ENCODE data around the gene MRPS25.

Gene MRPS25

DNA sequence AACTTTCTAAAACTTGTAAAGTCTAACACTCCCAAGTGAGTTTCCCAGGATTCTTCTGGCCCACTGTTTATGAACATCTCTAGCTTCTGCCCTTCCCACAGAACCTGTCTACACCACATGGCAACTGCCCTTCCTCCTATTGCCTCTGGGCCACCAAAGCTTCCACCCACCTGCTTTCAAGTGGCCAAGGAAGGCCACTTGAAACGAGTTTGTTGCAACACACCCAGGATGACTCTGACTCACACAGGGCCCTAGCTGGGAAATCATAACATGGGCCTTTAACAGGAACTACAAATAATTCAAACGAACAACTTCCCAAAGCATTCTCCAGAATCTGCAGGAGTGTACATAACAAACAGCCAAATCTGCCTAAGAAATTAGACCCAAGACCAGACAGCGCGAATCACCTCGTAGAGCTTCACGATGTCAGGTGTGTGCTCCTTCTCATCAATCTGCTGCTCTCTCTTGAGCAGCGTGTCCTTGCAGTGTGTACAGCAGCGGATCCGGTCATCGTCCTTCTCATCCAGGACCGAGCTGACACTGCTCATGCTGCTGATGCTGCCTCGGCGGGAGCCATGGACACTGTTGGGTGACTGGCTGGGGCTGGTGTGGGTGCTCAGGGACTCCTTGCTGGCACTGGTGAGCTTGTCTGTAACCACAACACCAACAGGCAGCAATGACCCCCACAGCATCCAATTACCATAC is 17.0 kb upstream of the MRPS25 start:
- DNase-seq, result no peak

DNA sequence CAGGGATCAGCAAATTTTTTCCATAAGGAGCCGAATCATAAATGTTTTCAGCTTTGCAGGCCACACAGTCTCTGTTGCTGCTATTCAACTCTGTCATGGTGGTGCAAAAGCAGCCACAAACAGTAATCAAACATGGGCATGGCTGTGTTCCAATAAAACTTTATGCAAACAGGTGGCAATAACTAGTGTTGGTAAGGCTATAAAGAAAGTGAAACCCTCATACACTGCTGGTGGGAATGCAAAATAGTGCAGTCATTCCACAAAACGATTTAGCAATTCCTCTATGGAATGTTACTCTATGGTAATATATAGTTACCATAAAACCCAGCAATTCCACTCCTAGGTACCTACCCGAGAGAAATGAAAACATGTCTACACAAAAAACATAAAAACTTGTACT is 14.0 kb upstream of the MRPS25 start:
- DNase-seq, result no peak

DNA sequence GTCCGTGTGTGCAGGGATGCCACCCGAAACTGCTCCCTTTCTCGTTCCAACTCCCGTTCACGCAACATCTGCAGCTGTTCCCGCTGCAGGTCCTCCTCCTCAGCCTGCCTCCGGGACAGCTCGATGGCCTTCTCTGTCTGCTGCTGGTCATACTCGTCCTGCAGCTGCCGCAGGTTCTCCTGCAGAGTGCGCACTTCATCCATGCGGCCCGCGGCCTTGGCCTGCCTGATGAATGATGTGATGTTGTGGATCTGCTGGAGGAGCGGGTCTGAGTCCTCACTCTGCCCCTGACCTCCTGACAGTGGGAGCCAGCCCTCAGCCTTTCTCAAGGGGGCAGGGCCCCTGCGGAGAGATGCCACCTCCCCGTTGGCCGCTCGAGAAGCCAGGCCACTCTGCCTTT is 9.4 kb upstream of the MRPS25 start:
- no peak for DNase-seq

DNA sequence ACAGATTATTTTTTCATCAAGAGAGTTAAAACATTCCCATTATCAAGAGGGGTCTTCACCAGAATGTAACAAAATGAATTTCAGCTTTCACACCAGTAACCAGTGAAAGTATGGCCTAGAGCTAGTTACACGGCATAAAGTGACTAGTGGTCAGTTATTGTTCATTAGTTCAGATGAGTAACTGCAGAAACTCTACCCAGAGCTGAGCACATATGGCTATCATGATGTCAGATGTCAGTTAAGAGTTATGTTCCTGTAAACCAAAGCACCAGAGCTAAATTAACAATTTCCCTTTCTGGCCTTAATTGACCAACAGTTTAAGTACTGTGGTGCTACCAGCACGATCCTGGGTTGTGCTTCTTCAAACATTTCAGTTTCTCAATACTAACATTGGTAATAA is 6.6 kb upstream of the MRPS25 start:
- no peak for DNase-seq

DNA sequence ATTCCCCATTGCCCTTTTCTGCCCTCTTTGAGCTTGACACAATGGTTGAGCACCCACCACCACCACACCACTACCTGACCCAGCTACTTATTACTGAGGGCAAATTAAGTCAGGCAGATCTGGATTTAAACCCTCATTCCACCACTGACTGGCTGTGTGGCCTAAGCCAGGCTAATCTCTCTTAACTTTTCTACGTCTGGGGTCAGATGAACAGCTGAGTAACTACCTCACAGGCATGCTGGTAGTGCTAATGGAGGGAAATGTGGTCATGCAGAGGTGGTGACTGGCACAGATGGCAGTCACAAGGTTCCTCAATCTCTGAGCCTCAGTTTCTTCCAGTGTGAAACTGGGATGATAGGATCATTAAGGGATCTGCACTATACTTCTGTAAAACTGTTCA is 4.3 kb upstream of the MRPS25 start:
- no peak for DNase-seq

DNA sequence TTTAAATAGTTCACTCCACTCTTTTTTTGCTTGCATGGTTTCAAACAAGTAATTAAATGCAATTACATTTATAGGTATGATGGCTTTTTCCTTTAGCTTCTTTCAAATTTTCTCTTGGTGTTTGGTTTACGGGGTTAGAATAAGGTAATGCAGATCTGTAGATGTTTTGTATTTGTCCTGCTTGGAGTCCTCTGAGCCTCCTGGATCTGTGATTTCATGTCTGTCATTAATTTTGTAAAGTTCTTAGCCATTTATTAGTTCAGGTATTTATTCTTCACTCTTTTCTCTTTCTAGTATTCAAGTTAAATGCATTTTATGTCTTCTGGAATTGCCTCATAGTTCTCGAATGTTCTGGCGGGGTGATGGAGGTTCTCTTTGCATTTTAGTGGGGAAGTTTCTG is 1.4 kb upstream of the MRPS25 start:
- DNase-seq, result no peak

DNA sequence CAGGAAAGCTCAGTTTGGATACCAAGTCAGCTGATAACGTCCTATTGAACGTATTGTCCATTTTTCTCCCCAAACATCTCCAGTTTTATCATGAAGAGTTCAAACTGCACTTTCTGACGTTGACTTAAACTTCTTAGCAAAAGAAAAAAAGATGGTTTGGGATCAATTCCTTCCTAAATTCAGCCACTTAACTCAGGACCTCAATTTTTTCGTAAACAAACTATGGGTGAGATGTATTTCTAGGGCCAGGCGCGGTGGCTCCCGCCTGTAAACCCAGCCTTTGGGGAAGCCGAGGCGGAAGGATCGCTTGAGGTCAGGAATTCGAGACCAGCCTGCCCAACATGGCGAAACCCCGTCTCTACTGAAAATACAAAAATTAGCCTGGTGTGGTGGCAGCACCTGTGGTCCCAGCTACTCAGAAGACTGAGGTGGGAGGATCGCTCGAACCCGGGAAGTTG is 464 bp upstream of the MRPS25 start:
- no peak for DNase-seq

DNA sequence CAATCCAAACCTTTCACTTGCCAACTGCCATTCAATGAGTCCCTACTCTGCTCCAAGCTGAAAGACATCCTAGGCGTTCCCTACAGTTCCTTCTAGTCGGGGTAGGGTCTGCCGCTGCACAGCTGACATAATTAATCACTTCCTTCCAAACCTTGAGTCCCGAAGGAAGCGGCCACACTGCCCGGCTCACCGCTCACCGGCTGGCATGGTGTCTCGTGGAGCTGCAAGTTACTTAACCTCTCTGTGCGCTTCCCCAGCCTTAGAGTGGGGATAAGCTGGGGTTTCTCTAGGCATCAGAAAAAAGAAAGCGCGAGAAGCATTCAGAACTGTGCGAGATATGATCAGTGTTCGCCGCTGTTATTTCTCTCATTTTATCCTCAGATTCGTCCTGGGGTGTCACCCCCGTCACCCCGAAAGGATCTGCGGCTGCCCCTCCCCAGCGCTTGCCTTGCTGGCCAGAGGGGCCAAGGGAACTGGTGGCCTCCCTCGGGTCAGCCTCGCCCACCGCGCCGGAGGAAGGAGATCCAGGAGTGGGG is 748 bp downstream of the MRPS25 start:
- no peak for DNase-seq

DNA sequence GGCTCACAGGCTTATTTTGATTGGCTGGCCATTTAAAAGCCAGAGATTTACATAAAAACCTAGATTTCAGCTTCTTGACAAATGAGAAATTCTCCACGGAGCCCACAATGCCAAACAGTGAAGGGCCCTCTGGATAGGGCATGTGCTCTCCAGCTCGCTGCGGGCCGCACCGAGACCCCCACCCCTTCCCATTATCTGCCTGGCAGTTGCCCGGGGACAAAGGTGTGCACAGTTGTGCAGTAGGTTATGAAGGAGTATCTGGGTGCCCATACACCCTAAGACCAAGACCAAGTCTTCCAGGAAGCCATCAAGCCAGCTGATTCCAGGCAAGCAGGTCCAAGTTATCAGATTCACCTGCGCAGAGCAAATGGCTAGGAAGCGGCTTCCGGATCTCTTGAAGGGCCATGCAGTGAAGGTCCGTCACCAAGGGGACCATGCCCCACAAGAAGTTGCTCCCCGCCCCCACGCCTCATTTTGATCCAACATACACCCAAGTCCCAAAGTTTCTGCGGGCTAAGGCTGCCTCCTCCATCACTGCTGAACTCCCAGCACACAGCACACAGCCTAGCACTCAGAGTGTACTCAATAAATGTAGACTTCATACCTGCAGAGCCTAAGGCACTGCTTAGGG is 1.3 kb downstream of the MRPS25 start:
- no peak for DNase-seq

DNA sequence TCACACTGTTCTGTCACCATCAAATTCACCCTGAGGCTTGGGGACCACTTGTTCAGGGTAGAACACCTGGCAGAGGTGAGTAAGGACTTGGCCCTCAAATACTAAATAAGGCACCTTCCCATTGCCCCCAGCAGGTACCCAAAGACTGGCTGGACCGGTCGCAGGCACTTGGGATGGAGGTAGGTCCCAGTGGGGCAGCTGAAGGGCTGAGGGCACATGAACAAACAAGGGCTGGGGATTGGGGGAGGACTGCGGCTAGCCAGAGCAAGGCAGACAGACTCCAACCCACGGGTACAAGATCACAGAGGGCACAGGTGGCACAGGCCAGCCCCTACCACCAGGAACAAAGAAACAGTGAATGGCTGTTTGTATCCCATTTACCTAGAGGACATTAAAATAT is 1.9 kb downstream of the MRPS25 start:
- no peak for DNase-seq

DNA sequence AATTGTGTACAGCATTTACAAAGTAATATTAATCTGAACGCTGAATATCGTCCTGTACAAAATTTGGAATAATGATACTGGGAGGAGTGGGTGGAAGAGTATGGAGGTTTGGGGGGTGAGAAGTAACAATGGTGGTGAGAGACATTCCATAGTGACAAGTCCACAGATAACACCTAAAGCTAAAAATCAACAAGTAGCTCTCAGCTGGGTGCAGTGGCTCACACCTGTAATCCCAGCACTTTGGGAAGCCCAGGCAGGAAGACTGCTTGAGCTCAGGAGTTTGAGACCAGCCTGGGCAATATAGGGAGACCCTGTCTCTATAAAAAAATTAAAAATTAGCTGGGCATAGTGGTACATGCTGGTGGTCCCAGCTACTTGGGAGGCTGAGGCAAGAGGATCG is 5.1 kb downstream of the MRPS25 start:
- DNase-seq, result no peak

DNA sequence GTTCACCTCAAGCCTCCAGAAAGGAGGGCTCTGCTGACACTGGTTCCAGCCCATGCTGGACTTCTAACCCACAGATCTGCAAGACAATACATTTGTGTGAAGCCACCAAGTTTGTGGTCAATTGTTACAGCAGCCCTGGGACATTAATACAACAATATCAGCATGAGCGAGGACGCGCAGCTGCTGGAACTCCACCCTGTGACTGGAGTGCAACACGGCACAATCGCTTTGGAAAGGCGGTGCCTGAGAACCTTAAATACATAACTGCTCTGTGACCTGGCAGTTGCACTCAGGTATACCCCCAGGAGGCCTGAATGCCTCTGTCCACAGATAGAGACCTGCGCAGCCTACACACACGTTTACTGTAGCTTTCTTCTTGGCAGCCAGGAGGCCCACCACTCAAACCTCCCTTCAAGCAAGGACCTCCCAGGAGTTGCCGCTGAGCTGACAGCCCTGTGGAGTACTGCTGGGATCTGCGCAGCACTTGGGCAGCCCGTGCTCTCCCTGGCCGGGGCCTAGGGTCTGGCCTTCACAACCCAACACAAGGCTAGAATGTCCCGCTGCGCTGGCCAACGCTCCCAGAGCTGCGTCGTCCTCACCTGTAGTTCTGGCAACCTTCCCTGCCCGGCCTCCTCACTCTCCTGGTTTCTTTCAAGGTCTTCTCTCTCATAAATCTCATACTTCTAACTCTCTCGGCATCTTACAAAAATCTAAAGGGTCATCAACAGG is 8.3 kb downstream of the MRPS25 start:
- no peak for DNase-seq

DNA sequence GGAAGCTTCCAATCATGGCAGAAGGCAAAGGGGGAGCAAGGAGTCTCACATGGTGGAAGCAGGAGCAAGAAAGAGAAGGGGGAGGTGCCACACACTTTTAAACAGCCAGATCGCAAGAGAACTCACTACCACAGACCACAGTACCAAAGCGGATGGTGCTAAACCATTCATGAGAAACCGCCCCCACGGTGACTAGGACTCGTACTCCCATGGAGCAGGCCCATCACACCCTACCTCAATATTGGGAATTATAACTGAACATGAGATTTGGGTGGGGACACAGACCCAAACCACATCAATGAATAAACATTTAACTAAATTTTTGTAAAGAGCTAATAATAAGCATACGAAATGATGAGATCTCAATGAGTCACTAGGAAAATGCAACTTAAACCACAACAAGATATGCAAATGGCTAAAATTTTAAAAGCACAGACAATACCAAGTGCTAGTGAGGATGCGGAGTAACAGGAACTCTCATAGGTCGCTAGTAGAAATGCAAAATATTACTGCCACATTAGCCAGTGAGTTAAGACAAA is 10.0 kb downstream of the MRPS25 start:
- DNase-seq, result peak; percentile 41

DNA sequence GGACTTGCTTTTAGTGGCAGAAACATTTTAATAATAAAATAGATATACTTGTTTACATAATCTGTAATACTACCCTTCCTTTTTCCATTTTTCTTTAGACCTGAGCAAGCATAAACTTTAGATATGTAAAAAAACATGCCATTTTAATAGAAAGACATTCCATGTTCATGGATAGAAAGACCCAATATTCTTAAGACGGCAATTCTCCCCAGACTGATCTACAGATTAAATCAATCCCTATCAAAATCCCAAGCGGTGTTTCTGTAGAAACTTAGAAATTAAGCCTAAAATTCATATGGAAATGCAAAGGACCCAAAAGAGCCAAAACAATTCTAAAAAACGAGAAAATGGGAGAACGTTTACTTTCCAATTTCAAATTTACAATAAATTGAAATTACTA is 11.6 kb downstream of the MRPS25 start:
- no peak for DNase-seq

DNA sequence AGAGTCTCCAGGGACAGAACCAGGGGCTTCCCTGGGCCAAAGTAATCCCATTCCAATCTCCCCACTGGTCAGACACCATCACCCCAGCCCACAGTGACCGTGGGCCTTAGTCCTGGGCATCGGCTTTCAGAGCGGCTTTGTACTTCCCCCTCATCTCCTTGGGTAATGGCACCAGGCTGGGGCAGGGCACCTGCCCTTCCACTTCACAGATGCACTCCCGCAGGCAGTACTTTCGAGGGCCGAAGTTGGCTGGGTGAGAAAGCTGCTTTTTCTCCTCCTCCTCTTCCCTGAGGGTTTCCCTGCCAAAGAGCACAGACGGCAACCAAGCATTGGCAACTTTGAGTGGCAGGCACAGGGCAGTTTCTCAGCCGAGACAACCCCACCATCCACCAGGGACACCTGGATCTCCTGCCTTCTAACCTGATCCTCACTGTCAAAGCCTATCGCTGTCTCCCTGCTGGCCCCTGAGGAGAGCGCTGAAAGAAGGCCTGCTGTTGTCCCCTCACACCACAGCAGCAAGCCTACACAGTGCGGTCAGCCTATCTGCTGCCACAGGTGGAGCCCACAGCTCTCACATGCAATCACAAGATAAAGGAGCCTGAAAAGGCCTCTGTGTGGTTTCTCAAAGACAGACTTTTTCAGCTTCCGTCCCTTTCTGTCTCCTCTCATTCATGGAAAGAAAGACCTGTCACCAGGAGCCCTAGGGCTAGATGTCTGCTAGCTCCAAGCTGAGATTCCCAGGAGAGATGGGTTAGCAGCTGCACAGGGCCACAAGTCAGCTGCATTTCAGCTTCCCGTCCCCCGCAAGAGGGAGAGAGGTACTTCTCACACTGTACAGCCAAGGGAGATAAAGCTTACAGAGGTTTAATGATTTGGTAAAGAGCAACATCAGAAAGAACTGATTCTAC is 12.5 kb downstream of the MRPS25 start:
- no peak for DNase-seq

DNA sequence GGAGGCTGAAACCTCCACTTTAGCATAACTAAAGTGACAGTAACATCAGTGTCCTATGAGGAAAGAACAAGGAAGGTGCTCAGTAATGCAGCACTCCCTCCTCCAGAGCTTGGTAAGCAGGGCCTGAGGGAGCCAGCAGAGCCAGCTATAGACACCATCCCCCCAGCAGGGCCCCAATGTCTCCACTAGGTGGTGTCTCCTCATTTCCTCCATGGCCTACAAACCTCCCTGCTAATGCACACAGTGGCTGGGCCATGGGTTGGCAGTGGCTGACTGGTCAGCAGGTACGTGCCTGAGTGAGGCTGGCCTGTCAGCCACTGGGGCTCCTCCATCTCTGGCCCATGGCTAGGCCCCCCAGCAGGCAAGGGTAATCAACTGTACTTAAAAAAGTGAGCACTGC is 13.6 kb downstream of the MRPS25 start:
- peak; percentile 31 for DNase-seq

DNA sequence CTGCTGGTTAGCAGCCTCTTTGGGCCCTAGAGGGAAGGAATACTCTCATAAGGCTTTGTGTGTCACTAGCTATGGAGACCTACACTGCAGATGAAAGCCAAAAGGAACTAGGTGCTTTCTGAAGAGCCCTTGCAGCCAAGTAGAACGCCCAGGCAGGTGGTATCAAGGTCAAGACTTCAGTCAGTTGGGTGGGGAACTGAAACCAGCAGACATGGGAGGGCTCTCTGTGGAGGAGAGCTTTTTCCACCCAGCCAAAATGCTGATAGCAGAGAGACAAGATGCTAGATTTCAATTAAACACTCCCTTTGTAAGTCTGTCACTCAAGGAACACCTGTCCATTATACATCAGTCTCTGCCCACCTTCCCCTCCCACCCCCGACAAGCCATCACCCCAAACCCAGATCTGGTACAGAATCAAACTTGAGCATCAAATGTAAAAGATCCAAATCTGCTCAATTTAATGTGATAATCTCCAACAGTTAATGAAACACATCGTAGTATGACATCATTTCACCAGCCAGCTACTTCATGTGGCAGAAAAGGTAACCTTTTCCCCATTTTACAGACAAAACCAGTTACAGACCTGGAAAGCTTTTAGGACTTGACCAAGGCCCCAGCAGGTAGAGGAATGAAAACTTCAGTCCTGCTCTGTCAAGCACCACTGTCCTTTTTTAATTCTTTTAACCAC is 14.6 kb downstream of the MRPS25 start:
- no peak for DNase-seq

DNA sequence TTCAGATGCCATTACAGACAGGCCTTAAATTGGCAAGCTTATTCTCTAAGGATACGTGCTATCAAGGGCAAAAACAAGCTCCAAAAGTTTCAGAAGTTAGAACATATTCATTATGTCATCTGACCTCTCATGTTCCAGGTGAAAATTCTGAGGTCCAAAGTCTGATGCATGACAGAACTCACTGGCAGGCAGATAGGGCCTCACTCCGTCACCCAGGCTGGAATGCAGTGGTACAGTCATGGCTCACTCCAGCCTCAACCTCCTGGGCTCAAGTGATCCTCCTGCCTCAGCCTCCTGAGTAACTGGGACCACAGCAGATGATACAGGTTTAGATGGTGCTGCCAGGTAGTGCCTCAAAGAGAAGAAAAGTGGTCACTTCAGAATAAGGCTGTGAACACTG is 15.5 kb downstream of the MRPS25 start:
- no peak for DNase-seq

DNA sequence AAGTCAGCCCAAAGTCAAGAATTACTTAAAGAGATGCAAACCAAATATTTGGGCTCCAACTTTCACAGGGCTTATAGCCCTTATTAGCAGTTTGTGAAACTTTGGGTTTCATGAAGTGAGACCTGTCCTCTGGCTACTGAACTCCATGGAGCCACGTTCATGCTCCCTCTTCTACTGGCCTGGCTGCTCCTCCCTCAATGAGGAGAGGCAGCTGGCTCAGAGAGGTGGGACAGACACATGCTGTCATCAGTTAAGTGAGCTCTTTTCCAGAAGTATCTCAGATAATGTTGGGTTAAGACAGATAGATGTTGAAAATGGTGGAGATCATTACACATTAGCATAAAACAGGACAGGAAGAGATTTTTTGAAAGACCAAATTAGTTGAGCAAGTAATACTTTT is 19.4 kb downstream of the MRPS25 start:
- DNase-seq, result no peak

DNA sequence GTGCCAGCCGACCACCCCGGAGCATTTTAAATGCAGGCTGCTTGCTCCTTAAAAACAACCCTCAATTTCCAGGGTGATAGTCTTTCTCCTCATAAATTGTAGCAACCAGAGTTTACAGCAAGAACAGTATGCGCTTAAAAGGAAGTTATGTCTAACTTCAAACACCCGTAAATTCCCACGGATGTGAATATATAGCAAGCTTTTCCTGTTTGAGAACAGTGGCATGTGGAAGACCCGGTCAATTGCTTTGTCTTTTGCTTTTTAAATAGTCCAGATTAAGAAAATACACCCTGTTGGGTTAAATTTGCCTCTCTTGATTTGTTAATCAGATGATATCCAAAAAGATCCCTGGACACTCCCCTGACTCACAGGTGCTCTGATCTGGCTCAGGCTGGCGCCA is 20.8 kb downstream of the MRPS25 start:
- DNase-seq, result no peak

DNA sequence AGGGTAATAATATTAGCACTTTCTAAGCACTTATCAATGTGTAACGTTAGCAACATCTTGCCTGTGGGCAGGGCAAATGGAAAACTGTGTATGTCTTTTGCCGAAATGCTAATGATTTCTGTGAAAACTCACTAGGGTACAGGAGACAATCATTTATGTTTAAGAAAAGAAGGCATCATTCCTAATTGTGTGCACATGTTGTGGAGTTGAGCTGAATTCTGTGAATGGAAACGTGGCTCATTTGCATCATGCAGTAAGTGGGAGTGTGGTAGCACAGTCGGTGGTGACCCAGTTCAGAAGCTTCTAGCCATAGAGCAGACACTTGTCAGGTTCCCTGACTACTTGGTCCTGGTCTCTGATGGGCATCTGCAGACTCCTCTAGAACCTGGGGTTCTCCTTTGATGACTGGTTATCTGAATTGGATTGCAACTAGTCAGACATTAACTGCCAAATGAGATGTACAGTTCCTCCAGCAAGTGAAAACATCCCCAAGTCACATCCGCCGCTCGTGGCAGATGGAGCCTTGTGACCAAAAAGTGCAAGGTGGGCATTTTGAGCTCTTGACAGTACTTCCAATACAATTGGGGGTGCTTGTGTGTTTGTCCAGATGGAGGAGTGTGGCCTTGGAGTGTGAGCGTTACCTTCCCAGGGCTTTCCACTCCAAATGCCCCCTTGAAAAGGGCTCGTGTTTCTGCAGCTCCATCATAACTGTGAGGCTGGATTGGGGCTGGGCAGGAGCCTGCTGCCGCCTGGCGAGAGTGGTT is 21.5 kb downstream of the MRPS25 start:
- no peak for DNase-seq
